Measurements from ENCODE around the gene SLC5A4. TPM values are rescaled to one million over a fixed set of nuclear protein-coding genes. Genes with fewer than 3 reads are reported as not detected.

SLC5A4 gene
- total and polyA plus RNA-seq, 4 donors = 0.03 to 0.75 (median 0.19) TPM

DNA sequence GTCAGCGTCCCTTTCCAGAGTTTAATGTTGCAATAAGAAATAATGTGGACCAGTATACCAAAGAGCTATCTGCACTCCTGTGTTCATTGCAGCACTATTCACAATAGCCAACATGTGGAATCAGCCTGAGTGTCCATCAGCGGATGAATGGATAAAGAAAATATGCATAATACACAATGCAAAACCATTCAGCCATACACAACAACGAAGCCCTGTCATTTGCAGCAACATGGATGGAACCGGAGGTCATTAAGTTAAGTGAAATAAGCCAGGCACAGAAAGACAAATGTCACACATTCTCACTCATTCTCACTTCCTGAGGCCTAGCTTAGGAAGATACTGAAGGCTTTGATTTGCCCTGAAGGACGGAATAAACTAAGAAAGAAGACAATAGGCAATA is 22.1 kb downstream of the SLC5A4 start:
- no peak overlapping the region for H3K9ac ChIP-seq (ENCODE audit: low read depth in 1 of 2, low read length in 2 of 2)
- TF ChIP-seq HNF4G (IDR thresholded peaks at IDR 0.05) (no peak), YY1 (IDR thresholded peaks at IDR 0.05) (no peak), RAD21 (IDR thresholded peaks at IDR 0.05) (no peak), JUND (IDR thresholded peaks at IDR 0.05) (no peak), HNF4A (conservative IDR thresholded peaks at IDR 0.05) (no peak), TAF1 (conservative IDR thresholded peaks at IDR 0.05) (no peak), SP1 (IDR thresholded peaks at IDR 0.05) (no peak), FOXA1 (IDR thresholded peaks at IDR 0.05) (no peak), EGR1 (IDR thresholded peaks at IDR 0.05; ENCODE audit: low read depth in 2 of 2) (no peak)
- TF ChIP-seq, protein P1, sequence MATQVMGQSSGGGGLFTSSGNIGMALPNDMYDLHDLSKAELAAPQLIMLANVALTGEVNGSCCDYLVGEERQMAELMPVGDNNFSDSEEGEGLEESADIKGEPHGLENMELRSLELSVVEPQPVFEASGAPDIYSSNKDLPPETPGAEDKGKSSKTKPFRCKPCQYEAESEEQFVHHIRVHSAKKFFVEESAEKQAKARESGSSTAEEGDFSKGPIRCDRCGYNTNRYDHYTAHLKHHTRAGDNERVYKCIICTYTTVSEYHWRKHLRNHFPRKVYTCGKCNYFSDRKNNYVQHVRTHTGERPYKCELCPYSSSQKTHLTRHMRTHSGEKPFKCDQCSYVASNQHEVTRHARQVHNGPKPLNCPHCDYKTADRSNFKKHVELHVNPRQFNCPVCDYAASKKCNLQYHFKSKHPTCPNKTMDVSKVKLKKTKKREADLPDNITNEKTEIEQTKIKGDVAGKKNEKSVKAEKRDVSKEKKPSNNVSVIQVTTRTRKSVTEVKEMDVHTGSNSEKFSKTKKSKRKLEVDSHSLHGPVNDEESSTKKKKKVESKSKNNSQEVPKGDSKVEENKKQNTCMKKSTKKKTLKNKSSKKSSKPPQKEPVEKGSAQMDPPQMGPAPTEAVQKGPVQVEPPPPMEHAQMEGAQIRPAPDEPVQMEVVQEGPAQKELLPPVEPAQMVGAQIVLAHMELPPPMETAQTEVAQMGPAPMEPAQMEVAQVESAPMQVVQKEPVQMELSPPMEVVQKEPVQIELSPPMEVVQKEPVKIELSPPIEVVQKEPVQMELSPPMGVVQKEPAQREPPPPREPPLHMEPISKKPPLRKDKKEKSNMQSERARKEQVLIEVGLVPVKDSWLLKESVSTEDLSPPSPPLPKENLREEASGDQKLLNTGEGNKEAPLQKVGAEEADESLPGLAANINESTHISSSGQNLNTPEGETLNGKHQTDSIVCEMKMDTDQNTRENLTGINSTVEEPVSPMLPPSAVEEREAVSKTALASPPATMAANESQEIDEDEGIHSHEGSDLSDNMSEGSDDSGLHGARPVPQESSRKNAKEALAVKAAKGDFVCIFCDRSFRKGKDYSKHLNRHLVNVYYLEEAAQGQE (IDR thresholded peaks at IDR 0.05) = no peak
- TF ChIP-seq, protein P2, sequence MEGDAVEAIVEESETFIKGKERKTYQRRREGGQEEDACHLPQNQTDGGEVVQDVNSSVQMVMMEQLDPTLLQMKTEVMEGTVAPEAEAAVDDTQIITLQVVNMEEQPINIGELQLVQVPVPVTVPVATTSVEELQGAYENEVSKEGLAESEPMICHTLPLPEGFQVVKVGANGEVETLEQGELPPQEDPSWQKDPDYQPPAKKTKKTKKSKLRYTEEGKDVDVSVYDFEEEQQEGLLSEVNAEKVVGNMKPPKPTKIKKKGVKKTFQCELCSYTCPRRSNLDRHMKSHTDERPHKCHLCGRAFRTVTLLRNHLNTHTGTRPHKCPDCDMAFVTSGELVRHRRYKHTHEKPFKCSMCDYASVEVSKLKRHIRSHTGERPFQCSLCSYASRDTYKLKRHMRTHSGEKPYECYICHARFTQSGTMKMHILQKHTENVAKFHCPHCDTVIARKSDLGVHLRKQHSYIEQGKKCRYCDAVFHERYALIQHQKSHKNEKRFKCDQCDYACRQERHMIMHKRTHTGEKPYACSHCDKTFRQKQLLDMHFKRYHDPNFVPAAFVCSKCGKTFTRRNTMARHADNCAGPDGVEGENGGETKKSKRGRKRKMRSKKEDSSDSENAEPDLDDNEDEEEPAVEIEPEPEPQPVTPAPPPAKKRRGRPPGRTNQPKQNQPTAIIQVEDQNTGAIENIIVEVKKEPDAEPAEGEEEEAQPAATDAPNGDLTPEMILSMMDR (IDR thresholded peaks at IDR 0.05; ENCODE audit: low read depth, low read length, missing input control) = no peak
- TF ChIP-seq, protein P3, sequence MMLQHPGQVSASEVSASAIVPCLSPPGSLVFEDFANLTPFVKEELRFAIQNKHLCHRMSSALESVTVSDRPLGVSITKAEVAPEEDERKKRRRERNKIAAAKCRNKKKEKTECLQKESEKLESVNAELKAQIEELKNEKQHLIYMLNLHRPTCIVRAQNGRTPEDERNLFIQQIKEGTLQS (IDR thresholded peaks at IDR 0.05) = no peak
- TF ChIP-seq, protein P4, sequence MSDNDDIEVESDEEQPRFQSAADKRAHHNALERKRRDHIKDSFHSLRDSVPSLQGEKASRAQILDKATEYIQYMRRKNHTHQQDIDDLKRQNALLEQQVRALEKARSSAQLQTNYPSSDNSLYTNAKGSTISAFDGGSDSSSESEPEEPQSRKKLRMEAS (IDR thresholded peaks at IDR 0.05) = no peak
- no peaks in the 10 kb centered on the region for H3K36me3 ChIP-seq (ENCODE audit: control insufficient read depth in 4 of 4, insufficient read depth in 3 of 4, low read depth in 1 of 4, low read length in 3 of 4)
- WGBS = 90% methylated on average over 5 of the region's 5 CpGs
- H3K4me3 ChIP-seq (ENCODE audit: low read depth in 1 of 3, low read length in 3 of 3) = no peak overlapping the region
- H3K9me3 ChIP-seq (ENCODE audit: control insufficient read depth in 4 of 4, low read length in 3 of 4) = no peaks in the 10 kb centered on the region
- H3K27ac ChIP-seq (ENCODE audit: low read depth in 1 of 2, low read length in 2 of 2) = no peak overlapping the region
- H3K4me1 ChIP-seq (ENCODE audit: control insufficient read depth in 4 of 4, insufficient read depth in 4 of 4, low read length in 3 of 4) = no peaks in the 10 kb centered on the region
- no peaks in the 10 kb centered on the region for H3K27me3 ChIP-seq (ENCODE audit: control insufficient read depth in 4 of 4, insufficient read depth in 4 of 4, low read length in 3 of 4)
- no peak for DNase-seq (ENCODE audit: low spot score)

DNA sequence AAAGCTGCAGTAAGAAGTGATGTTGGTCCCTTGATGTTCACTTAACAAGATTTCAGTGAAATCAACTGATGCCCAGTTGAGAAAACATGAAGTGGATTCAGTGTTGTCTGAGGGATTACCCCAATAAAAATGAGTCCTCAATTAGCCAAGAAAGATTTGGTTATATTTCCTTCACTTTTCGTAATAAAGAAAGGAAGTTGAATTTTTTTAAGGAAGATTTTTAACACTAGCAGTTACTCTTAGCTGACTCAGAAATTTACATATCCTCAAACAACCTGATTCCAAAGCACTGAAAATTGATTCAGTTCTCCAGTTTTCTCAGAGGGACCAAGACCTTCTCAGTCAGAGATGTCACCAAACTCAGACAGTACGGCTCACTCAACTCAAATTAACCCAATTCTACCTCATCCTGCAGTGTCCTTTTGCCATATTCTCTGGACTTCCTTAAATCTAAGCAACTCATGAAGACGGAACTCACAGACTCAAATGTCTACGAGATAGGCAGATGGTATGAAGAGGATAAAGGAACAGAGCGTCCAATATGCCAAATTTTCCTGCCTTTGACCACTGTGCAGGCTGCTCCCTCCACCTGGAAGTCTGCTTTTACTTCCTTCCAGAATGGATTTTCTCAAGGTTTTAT is 22.8 kb downstream of the SLC5A4 start:
- no peaks in the 10 kb centered on the region for H3K36me3 ChIP-seq (ENCODE audit: control insufficient read depth in 4 of 4, insufficient read depth in 3 of 4, low read depth in 1 of 4, low read length in 3 of 4)
- H3K27ac ChIP-seq (ENCODE audit: low read depth in 1 of 2, low read length in 2 of 2) = no peak overlapping the region
- no peak overlapping the region for H3K9ac ChIP-seq (ENCODE audit: low read depth in 1 of 2, low read length in 2 of 2)
- WGBS = 76% methylated on average over 5 of the region's 5 CpGs
- H3K27me3 ChIP-seq (ENCODE audit: control insufficient read depth in 4 of 4, insufficient read depth in 4 of 4, low read length in 3 of 4) = no peaks in the 10 kb centered on the region
- no peak for DNase-seq (ENCODE audit: low spot score)
- H3K9me3 ChIP-seq (ENCODE audit: control insufficient read depth in 4 of 4, low read length in 3 of 4) = no peaks in the 10 kb centered on the region
- H3K4me3 ChIP-seq (ENCODE audit: low read depth in 1 of 3, low read length in 3 of 3) = no peak overlapping the region
- H3K4me1 ChIP-seq (ENCODE audit: control insufficient read depth in 4 of 4, insufficient read depth in 4 of 4, low read length in 3 of 4) = no peaks in the 10 kb centered on the region
- TF ChIP-seq RAD21 (IDR thresholded peaks at IDR 0.05) (no peak), TAF1 (conservative IDR thresholded peaks at IDR 0.05) (no peak), HNF4G (IDR thresholded peaks at IDR 0.05) (no peak), EGR1 (IDR thresholded peaks at IDR 0.05; ENCODE audit: low read depth in 2 of 2) (no peak), RXRA (IDR thresholded peaks at IDR 0.05) (no peak), SP1 (IDR thresholded peaks at IDR 0.05) (no peak)
- TF ChIP-seq, protein P1 (IDR thresholded peaks at IDR 0.05) = no peak
- TF ChIP-seq, protein P4 (IDR thresholded peaks at IDR 0.05) = no peak
- TF ChIP-seq, protein P3 (IDR thresholded peaks at IDR 0.05) = no peak

Data from liver (tissue), 9 donors.